A549 (cell line): Measurements from ENCODE around the gene ACBD4. TPM values are rescaled to one million over a fixed set of nuclear protein-coding genes. Genes with fewer than 3 reads are reported as not detected.

Experiments used
- ATAC-seq, 2 experiments: fragments of 200-7000 bp in 1 of 2; fragments of >200 bp in 1 of 2; cut with Nextera tagmentation in 1 of 2; cut with Tn5 transposase in 1 of 2; 3 replicates each; pipeline versions ENCODE4 v1.8.0 to v1.9.1; 2018 to 2020; ENCODE audit warnings: mild to moderate bottlenecking in 1 of 2, moderate library complexity in 1 of 2
- CTCF ChIA-PET: fragments of 300-600 bp; sonication (Branson Sonifier 250); formaldehyde crosslinking; extraction: SDS; loops from one replicate; lab custom pipeline; 2021; ENCODE audit warnings: antibody characterized with exemption, inconsistent platforms; lab: Yijun Ruan, JAX
- POLR2A ChIA-PET: fragments of 350-600 bp; formaldehyde crosslinking; extraction: SDS; loops from one replicate; lab custom pipeline; 2021; ENCODE audit warnings: antibody characterized with exemption, inconsistent platforms; lab: Yijun Ruan, JAX
- DNase-seq, 2 experiments: peaks; one replicate each; pipeline versions ENCODE4 v3.0.0 to v3.0.0-alpha.2; 2011 to 2016; ENCODE audit warnings: low read depth in 1 of 2, low spot score in 1 of 2
- FAIRE-seq: peaks from 2 replicates; lab custom pipeline; 2011; peaks lifted over from hg19 to GRCh38; lab: Jason Lieb, UNC
- H3K27ac ChIP-seq, 2 experiments: fragments of >200 bp; sonication (Bioruptor Twin); formaldehyde crosslinking; 3 replicates each; pipeline ENCODE4 v1.5.1; 2016 to 2017
- H3K4me1 ChIP-seq: fragments of >200 bp; sonication (Bioruptor Twin); formaldehyde crosslinking; 3 replicates; pipeline ENCODE4 v1.6.1; 2016
- H3K4me2 ChIP-seq: fragments of >200 bp; sonication (Bioruptor Twin); formaldehyde crosslinking; 3 replicates; pipeline ENCODE4 v1.6.1; 2016
- H3K4me3 ChIP-seq: fragments of >200 bp; sonication (Bioruptor Twin); formaldehyde crosslinking; 3 replicates; pipeline ENCODE4 v1.5.1; 2016
- H3K9me3 ChIP-seq: fragments of >200 bp; sonication (Bioruptor Twin); formaldehyde crosslinking; 3 replicates; pipeline ENCODE4 v1.6.1; 2016
- CHD2 ChIP-seq: fragments of 150-350 bp; IDR thresholded peaks from 2 replicates; pipeline ENCODE4 v1.6.1; 2014; ENCODE audit warnings: low read length; ENCODE audit not compliant: partially characterized antibody
- CHD4 ChIP-seq: fragments of 200-600 bp; sonication (generic); IDR thresholded peaks from 2 replicates; pipeline ENCODE4 v1.6.1; 2016; ENCODE audit warnings: antibody characterized with exemption, mild to moderate bottlenecking, borderline replicate concordance
- FOSB ChIP-seq: fragments of 250-450 bp; sonication (Bioruptor Pico); IDR thresholded peaks from 2 replicates; pipeline ENCODE4 v1.5.0; 2020; ENCODE audit warnings: mild to moderate bottlenecking, moderate library complexity
- FOXS1 ChIP-seq: fragments of 250-450 bp; sonication (Bioruptor Pico); IDR thresholded peaks from 2 replicates; pipeline ENCODE4 v1.5.0; 2020; ENCODE audit warnings: mild to moderate bottlenecking, moderate library complexity
- HDAC2 ChIP-seq: fragments of 200-600 bp; sonication (generic); IDR thresholded peaks from 2 replicates; pipeline ENCODE4 v1.6.1; 2016
- HEYL ChIP-seq: fragments of 250-450 bp; sonication (Bioruptor Pico); IDR thresholded peaks from 2 replicates; pipeline ENCODE4 v1.8.0; 2021; ENCODE audit warnings: mild to moderate bottlenecking, moderate library complexity
- HOXA7 ChIP-seq: fragments of 250-450 bp; sonication (Bioruptor Pico); IDR thresholded peaks from 2 replicates; pipeline ENCODE4 v1.5.0; 2020; ENCODE audit warnings: mild to moderate bottlenecking, moderate library complexity
- HOXB13 ChIP-seq: fragments of 250-450 bp; sonication (Bioruptor Pico); IDR thresholded peaks from 2 replicates; pipeline ENCODE4 v1.5.0; 2020; ENCODE audit warnings: low read depth, mild to moderate bottlenecking, moderate library complexity
- HOXB5 ChIP-seq: fragments of 250-450 bp; sonication (Bioruptor Pico); IDR thresholded peaks from 2 replicates; pipeline ENCODE4 v1.5.0; 2020; ENCODE audit warnings: mild to moderate bottlenecking, moderate library complexity
- KDM1A ChIP-seq: fragments of 200-600 bp; sonication (generic); IDR thresholded peaks from 2 replicates; pipeline ENCODE4 v1.6.1; 2016; ENCODE audit warnings: low read depth, mild to moderate bottlenecking
- MAFK ChIP-seq: fragments of 450-650 bp; IDR thresholded peaks from 2 replicates; pipeline ENCODE4 v1.6.1; 2014; ENCODE audit not compliant: partially characterized antibody
- NFE2L2 ChIP-seq: fragments of 150-350 bp; conservative IDR thresholded peaks from 2 replicates; pipeline ENCODE4 v1.6.1; 2014; ENCODE audit warnings: low read length
- NPAS2 ChIP-seq: fragments of 250-450 bp; sonication (Bioruptor Pico); IDR thresholded peaks from 2 replicates; pipeline ENCODE4 v1.8.0; 2022; ENCODE audit warnings: mild to moderate bottlenecking, moderate library complexity, borderline replicate concordance
- NR3C1 ChIP-seq: fragments of >200 bp; sonication (Bioruptor Twin); formaldehyde crosslinking; IDR thresholded peaks from 3 replicates; pipeline ENCODE4 v1.6.1; 2017
- PHF8 ChIP-seq: fragments of 200-600 bp; sonication (generic); IDR thresholded peaks from 2 replicates; pipeline ENCODE4 v1.6.1; 2016; ENCODE audit warnings: low read depth, mild to moderate bottlenecking, antibody characterized with exemption, moderate library complexity, borderline replicate concordance
- POLR2AphosphoS2 ChIP-seq: conservative IDR thresholded peaks from 2 replicates; pipeline ENCODE4 v1.6.1; 2012; ENCODE audit warnings: low read length, improper control_type of control experiment, inconsistent platforms
- RAD21 ChIP-seq, 2 experiments: fragments of >200 bp in 1 of 2; sonication (Bioruptor Twin) in 1 of 2; formaldehyde crosslinking in 1 of 2; IDR thresholded peaks in 1 of 2; conservative IDR thresholded peaks in 1 of 2; 2 replicates in 1 of 2; 3 replicates in 1 of 2; pipeline ENCODE4 v1.6.1; 2012 to 2018; ENCODE audit warnings: inconsistent platforms in 1 of 2
- RCOR1 ChIP-seq: fragments of 150-350 bp; IDR thresholded peaks from 2 replicates; pipeline ENCODE4 v1.6.1; 2014; ENCODE audit warnings: antibody characterized with exemption, low read length, low read depth
- RFX5 ChIP-seq: fragments of 450-650 bp; IDR thresholded peaks from 2 replicates; pipeline ENCODE4 v1.7.1; 2014; ENCODE audit warnings: antibody characterized with exemption, mild to moderate bottlenecking, moderate library complexity
- SREBF2 ChIP-seq: fragments of 450-650 bp; IDR thresholded peaks from 2 replicates; pipeline ENCODE4 v1.6.1; 2014; ENCODE audit warnings: mild to moderate bottlenecking, moderate library complexity
- ZFP36 ChIP-seq: fragments of 450-650 bp; IDR thresholded peaks from 2 replicates; pipeline ENCODE4 v1.6.1; 2014; ENCODE audit warnings: borderline replicate concordance; ENCODE audit not compliant: partially characterized antibody
- ZNF302 ChIP-seq: fragments of 250-450 bp; sonication (Bioruptor Pico); IDR thresholded peaks from 2 replicates; pipeline ENCODE4 v1.9.0; 2021; ENCODE audit warnings: inconsistent platforms, mild to moderate bottlenecking, moderate library complexity
- ZSCAN20 ChIP-seq: fragments of 250-450 bp; sonication (Bioruptor Pico); IDR thresholded peaks from 2 replicates; pipeline ENCODE4 v1.8.0; 2022; ENCODE audit warnings: mild to moderate bottlenecking, moderate library complexity
- WGBS: methylation state at CpG from one replicate; pipeline ENCODE4 v1.1.6; 2017; ENCODE audit errors: missing lambda C conversion rate; 5-methylcytosine and 5-hydroxymethylcytosine counted together
- polyA plus RNA-seq, 4 experiments: library from polyadenylated mRNA; depleted of rRNA in 3 of 4; stranded (reverse); fragments of >200 nt; fragmentation: RNase III in 1 of 4; extraction: RNeasy Plus Mini Kit Qiagen cat#74134 plus additional on column Dnase treatment in 1 of 4; gene quantifications; 2 replicates in 3 of 4; 3 replicates in 1 of 4; pipeline ENCODE4 v1.2.3, GENCODE V29; 2011 to 2017
- TF ChIP-seq, protein P1 (sequence below): fragments of 250-450 bp; sonication (Bioruptor Pico); IDR thresholded peaks from 2 replicates; pipeline ENCODE4 v1.5.0; 2020; ENCODE audit warnings: low read depth, mild to moderate bottlenecking, moderate library complexity
- TF ChIP-seq, protein P2 (sequence below): fragments of >200 bp; sonication (Bioruptor Twin); formaldehyde crosslinking; IDR thresholded peaks from 3 replicates; pipeline ENCODE4 v1.5.1; 2016
- TF ChIP-seq, protein P3 (sequence below): fragments of 150-350 bp; IDR thresholded peaks from 2 replicates; pipeline ENCODE4 v1.6.1; 2014; ENCODE audit warnings: low read depth, mild to moderate bottlenecking, low read length
- TF ChIP-seq, protein P4 (sequence below): fragments of >200 bp; sonication (Bioruptor Twin); formaldehyde crosslinking; IDR thresholded peaks from 2 replicates; pipeline ENCODE4 v1.6.1; 2016

The ACBD4 gene
- polyA plus RNA-seq, 2 of the 4 experiments (the other 2 are of a cell fraction): 11.4 to 13.7 TPM

DNA sequence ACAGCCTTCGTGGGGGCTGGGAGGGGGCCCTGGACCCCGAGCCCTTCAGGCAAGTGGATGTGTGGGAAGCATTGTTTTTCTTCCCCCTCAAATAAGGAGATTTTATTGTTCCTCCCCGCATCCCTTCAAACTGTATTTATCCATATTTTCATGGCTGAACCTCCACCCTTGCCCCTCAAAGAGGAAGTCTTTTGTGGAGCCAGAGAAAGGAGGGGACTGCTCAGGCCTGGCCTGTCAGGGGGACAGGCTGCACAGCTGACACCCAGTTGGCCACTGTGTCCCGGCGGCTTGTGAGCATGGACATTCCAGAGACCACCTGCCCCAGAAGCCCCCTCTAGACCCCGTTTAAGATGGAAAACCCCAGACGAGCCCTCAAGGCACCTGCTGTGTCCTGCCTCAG, 42.1 kb downstream of the ACBD4 start:
- FAIRE-seq (no peak), ATAC-seq (no peak), DNase-seq (no peak)
- 91% methylated on average over 7 of the region's 7 CpGs for WGBS
- no peak overlapping the region for H3K4me2 ChIP-seq
- no peak overlapping the region for H3K4me3 ChIP-seq
- TF ChIP-seq, protein P1, sequence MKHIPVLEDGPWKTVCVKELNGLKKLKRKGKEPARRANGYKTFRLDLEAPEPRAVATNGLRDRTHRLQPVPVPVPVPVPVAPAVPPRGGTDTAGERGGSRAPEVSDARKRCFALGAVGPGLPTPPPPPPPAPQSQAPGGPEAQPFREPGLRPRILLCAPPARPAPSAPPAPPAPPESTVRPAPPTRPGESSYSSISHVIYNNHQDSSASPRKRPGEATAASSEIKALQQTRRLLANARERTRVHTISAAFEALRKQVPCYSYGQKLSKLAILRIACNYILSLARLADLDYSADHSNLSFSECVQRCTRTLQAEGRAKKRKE (CRISPR knock-in tag): no peak
- TF ChIP-seq ZSCAN20 (CRISPR knock-in tag) (no peak), HDAC2 (no peak), ZFP36 (no peak), NR3C1 (no peak), POLR2AphosphoS2 (no peak), CHD4 (no peak), HOXB5 (CRISPR knock-in tag) (no peak), PHF8 (no peak), MAFK (no peak), HOXB13 (no peak), SREBF2 (no peak), HOXA7 (no peak), NFE2L2 (no peak), FOSB (CRISPR knock-in tag) (no peak)
- TF ChIP-seq, protein P2, sequence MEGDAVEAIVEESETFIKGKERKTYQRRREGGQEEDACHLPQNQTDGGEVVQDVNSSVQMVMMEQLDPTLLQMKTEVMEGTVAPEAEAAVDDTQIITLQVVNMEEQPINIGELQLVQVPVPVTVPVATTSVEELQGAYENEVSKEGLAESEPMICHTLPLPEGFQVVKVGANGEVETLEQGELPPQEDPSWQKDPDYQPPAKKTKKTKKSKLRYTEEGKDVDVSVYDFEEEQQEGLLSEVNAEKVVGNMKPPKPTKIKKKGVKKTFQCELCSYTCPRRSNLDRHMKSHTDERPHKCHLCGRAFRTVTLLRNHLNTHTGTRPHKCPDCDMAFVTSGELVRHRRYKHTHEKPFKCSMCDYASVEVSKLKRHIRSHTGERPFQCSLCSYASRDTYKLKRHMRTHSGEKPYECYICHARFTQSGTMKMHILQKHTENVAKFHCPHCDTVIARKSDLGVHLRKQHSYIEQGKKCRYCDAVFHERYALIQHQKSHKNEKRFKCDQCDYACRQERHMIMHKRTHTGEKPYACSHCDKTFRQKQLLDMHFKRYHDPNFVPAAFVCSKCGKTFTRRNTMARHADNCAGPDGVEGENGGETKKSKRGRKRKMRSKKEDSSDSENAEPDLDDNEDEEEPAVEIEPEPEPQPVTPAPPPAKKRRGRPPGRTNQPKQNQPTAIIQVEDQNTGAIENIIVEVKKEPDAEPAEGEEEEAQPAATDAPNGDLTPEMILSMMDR: no peak
- ChIA-PET CTCF (interaction anchor here (1.7 to 43.5 kb wide), 4 partner anchors 17 to 45 kb away, joined by 12 to 2147 read pairs (median 600); partner anchors contain the start of genes ACBD4, FMNL1, HEXIM1 and PLCD3), POLR2A (interaction anchor here (0.8 to 2.7 kb wide), 2 partner anchors 17 to 29 kb away, joined by 4 to 39 read pairs; partner anchors contain the start of gene HEXIM2)
- H3K4me1 ChIP-seq: peaks cover 51% of the 10 kb centered on the region
- H3K27ac ChIP-seq: peak overlapping the region; percentile 96 to 100
- H3K9me3 ChIP-seq: no peaks in the 10 kb centered on the region

DNA sequence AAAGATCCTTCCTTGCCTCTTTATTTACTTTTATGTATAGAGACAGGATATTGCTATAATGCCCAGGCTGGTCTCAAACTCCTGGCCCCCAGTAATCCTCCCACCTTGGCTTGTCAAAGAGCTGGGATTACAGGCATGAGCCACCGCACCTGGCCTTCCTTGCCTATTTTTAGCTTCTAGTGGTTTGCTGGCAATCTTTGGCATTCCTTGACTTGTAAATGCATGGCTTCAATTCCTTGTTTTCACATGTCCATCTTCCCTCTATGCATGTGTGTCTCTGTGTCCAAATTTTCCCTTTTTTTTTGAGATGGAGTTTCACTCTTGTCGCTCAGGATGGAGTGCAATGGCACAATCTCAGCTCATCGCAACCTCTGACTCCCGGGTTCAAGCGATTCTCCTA, 48.7 kb downstream of the ACBD4 start:
- FAIRE-seq: no peak
- H3K27ac ChIP-seq: peak overlapping the region; percentile 60 to 79

DNA sequence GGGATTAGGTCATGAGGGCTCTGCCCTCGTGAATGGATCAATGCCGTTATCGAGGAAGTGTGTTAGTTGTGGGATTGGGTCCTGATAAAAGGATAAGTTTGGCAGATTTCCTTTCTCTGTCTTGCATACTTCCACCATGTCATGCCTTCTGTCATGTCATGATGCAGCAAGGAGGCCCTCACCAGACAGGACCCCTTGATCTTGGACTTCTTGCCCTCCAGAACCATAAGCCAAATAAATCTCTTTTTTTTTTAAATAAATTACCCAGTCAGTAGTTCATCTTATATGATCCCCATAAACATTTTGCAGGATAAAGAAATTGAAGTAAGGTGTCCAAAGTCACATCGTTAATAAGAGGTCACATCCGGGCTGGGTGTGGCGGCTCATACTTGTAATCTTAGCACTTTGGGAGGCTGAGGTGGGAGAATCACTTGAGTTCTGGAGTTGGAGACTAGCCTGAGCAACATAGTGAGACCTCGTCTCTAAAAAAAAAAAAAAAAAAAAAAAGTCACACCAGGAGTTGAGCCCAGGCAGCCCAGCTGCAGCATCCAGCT, 51.4 kb downstream of the ACBD4 start:
- no peak for ATAC-seq
- 82% methylated on average over 7 of the region's 7 CpGs for WGBS
- TF ChIP-seq, protein P3, sequence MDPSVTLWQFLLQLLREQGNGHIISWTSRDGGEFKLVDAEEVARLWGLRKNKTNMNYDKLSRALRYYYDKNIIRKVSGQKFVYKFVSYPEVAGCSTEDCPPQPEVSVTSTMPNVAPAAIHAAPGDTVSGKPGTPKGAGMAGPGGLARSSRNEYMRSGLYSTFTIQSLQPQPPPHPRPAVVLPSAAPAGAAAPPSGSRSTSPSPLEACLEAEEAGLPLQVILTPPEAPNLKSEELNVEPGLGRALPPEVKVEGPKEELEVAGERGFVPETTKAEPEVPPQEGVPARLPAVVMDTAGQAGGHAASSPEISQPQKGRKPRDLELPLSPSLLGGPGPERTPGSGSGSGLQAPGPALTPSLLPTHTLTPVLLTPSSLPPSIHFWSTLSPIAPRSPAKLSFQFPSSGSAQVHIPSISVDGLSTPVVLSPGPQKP: no peak
- TF ChIP-seq RFX5: no peak
- TF ChIP-seq FOXS1 (CRISPR knock-in tag): no peak
- TF ChIP-seq, protein P1 (CRISPR knock-in tag): no peak
- TF ChIP-seq KDM1A: no peak
- TF ChIP-seq RAD21 (conservative IDR thresholded peaks at IDR 0.05 in 1 of 2, IDR thresholded peaks at IDR 0.05 in 1 of 2): no peak
- TF ChIP-seq, protein P4, sequence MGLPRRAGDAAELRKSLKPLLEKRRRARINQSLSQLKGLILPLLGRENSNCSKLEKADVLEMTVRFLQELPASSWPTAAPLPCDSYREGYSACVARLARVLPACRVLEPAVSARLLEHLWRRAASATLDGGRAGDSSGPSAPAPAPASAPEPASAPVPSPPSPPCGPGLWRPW: no peak
- no peak for TF ChIP-seq NPAS2 (CRISPR knock-in tag)
- no peak for TF ChIP-seq NFE2L2
- no peak for TF ChIP-seq HEYL (CRISPR knock-in tag)
- no peak for TF ChIP-seq HOXB5 (CRISPR knock-in tag)
- TF ChIP-seq RCOR1: no peak
- TF ChIP-seq ZNF302: no peak

More for the DNA sequence above, 48.7 kb downstream of the ACBD4 start:
- Histone ChIP-seq H3K4me3 (no peak overlapping the region), H3K9me3 (no peaks in the 10 kb centered on the region), H3K4me1 (peaks cover 23% of the 10 kb centered on the region), H3K4me2 (peak overlapping the region; percentile 37; the same call in 2 of the 3 replicates)
- ChIA-PET CTCF (interaction anchor here (1.1 to 43.5 kb wide), 9 partner anchors 9 to 49 kb away, joined by 3 to 2147 read pairs (median 9); partner anchors contain the start of genes ACBD4, FMNL1, HEXIM1 and HEXIM2), POLR2A (interaction anchor here (0.6 kb wide), 1 partner anchor 73 kb away, joined by 3 read pairs; no protein-coding TSS in a partner anchor)
- DNase-seq: no peak
- TF ChIP-seq RFX5 (no peak), CHD2 (no peak)
- TF ChIP-seq, protein P1 (CRISPR knock-in tag): no peak
- no peak for ATAC-seq
- 95% methylated on average over 5 of the region's 5 CpGs for WGBS

More for the DNA sequence above, 51.4 kb downstream of the ACBD4 start:
- Histone ChIP-seq H3K4me1 (peaks cover 43% of the 10 kb centered on the region), H3K4me2 (no peak overlapping the region), H3K9me3 (no peaks in the 10 kb centered on the region), H3K27ac (peak overlapping the region in 1 of 2 experiments; percentile 17; a peak in 2 of 6 replicates), H3K4me3 (no peak overlapping the region)
- POLR2A ChIA-PET: no interaction called here
- DNase-seq (no peak), FAIRE-seq (no peak)
- CTCF ChIA-PET: interaction anchor here (0.7 to 52.3 kb wide), 4 partner anchors 11 to 52 kb away, joined by 3 to 2147 read pairs (median 35); partner anchors contain the start of genes ACBD4, HEXIM1 and HEXIM2
